Mucosa of rectum (tissue), 2 donors: ENCODE data around the gene KIF18A.
"Not testable (repeated sequence)": the region's sequence is repeated elsewhere in the genome, so short reads cannot be mapped to it uniquely, and the experiment has no call there.

ENCODE experiments used
- H3K27ac ChIP-seq, 2 donors: one replicate each; pipeline ENCODE4 v1.7.0; 2013; ENCODE audit warnings: inconsistent platforms in 2 of 2, low read depth in 2 of 2, low read length in 2 of 2
- H3K27me3 ChIP-seq, 2 donors: one replicate each; pipeline ENCODE4 v1.7.0; 2013; ENCODE audit warnings: low read length in 2 of 2; ENCODE audit not compliant: control insufficient read depth in 2 of 2, insufficient read depth in 2 of 2
- H3K36me3 ChIP-seq, 2 donors: one replicate each; pipeline ENCODE4 v1.7.0; 2013; ENCODE audit warnings: low read length in 2 of 2; ENCODE audit not compliant: control insufficient read depth in 2 of 2, insufficient read depth in 2 of 2
- H3K4me1 ChIP-seq, 2 donors: one replicate each; pipeline ENCODE4 v1.7.0; 2013; ENCODE audit warnings: low read length in 2 of 2, mild to moderate bottlenecking in 1 of 2; ENCODE audit not compliant: control insufficient read depth in 2 of 2, insufficient read depth in 2 of 2
- H3K4me3 ChIP-seq, 2 donors: one replicate each; pipeline ENCODE4 v1.7.0; 2013; ENCODE audit warnings: low read length in 2 of 2
- H3K9ac ChIP-seq, 2 donors: one replicate each; pipeline ENCODE4 v1.7.0; 2013; ENCODE audit warnings: low read length in 2 of 2, low read depth in 1 of 2, mild to moderate bottlenecking in 1 of 2
- H3K9me3 ChIP-seq, 2 donors: one replicate each; pipeline ENCODE4 v1.7.0; 2013; ENCODE audit warnings: low read length in 2 of 2; ENCODE audit not compliant: control insufficient read depth in 2 of 2
- donor health status: healthy.
- donor health status: Normal muscosa, but diverticular disease.

Gene KIF18A

DNA sequence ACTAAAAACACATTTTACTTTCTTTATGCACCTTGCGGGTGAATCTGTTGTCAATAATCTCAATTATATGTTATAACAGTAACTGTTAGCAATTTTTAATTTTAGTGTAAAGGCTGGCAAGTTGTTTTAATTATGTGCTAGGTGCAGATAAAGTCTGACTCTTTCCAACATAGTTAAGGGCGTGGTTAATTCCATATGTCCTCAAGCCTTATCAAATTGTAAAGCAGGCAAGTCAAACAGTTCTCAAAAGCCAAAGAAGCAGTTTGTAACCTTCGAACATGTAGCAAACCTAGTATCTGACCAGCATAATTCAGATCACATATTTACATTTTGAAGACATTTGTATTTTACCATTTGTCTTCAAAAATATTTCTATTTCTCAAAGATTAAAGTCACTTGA, 29.4 kb upstream of the KIF18A start:
- H3K9me3 ChIP-seq: peaks cover 0 to 10% of the 10 kb centered on the region in 2 donors
- no peak overlapping the region for H3K27ac ChIP-seq
- no peaks in the 10 kb centered on the region for H3K27me3 ChIP-seq
- H3K9ac ChIP-seq: no peak overlapping the region
- peaks cover 0 to 13% of the 10 kb centered on the region in 2 donors for H3K36me3 ChIP-seq
- H3K4me3 ChIP-seq: no peak overlapping the region
- H3K4me1 ChIP-seq: no peaks in the 10 kb centered on the region

DNA sequence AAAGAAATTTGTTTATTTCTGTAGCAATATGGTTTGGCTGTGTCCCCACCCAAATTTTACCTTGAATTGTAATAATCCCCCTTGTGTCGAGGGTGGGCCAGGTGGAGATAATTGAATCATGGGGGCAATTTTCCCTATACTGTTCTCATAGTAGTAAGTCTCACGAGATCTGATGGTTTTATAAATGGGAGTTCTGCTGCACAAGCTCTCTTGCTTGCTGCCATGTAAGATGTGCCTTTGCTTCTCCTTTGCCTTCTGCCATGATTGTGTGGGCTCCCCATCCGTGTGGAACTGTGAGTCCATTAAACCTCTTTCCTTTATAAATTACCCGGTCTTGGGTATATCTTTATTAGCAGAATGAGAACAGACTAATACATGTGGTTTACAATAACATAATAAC, 28.2 kb upstream of the KIF18A start:
- H3K36me3 ChIP-seq: peaks cover 0 to 14% of the 10 kb centered on the region in 2 donors
- H3K4me1 ChIP-seq, H3K27me3 ChIP-seq, H3K4me3 ChIP-seq, H3K27ac ChIP-seq, H3K9ac ChIP-seq: not testable (repeated sequence)
- H3K9me3 ChIP-seq: peaks cover 0 to 10% of the 10 kb centered on the region in 2 donors

DNA sequence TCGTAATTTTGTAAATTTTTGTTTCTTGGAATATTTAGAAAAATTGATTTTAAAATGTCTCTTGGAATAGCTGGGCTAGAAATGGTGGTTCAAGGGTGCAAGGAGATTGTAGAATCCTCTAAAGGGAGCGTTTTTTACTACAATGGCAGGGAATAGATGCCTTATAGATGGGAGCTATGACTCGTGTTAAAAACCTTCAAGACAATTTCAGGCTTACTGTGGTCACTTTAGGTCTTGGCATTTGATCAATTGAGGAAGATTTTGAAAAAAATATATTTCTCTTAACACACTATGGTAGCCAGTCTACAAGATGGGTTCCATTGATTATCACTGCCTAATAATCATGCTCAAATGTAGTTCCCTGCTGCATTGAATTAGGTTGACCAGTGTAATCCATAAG, 25.2 kb upstream of the KIF18A start:
- no peaks in the 10 kb centered on the region for H3K4me1 ChIP-seq
- H3K27ac ChIP-seq: no peak overlapping the region
- no peak overlapping the region for H3K4me3 ChIP-seq
- no peaks in the 10 kb centered on the region for H3K9me3 ChIP-seq
- peaks cover 0 to 5% of the 10 kb centered on the region in 2 donors for H3K36me3 ChIP-seq
- H3K9ac ChIP-seq: no peak overlapping the region
- H3K27me3 ChIP-seq: no peaks in the 10 kb centered on the region

DNA sequence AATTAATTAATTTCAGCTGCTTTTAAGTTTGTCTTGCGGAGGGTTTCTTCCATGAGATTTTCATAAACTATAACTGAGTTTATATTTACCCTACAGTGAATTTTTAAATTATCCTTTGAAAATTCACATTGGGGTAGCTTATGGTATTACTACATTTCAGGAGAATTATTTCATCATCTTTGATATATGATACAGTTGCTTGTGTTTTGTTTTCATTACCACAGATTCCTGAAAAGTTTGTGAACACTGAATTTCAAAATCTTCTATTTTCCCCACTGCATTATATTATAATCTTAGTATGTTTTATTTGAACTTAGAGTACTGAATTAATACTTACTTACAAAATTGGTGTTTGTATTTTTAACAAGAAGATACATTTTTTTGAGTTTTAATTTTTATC, 24.6 kb upstream of the KIF18A start:
- H3K27me3 ChIP-seq: no peaks in the 10 kb centered on the region
- no peaks in the 10 kb centered on the region for H3K9me3 ChIP-seq
- no peak overlapping the region for H3K27ac ChIP-seq
- no peak overlapping the region for H3K9ac ChIP-seq
- no peaks in the 10 kb centered on the region for H3K4me1 ChIP-seq
- no peak overlapping the region for H3K4me3 ChIP-seq
- H3K36me3 ChIP-seq: peaks cover 0 to 5% of the 10 kb centered on the region in 2 donors

DNA sequence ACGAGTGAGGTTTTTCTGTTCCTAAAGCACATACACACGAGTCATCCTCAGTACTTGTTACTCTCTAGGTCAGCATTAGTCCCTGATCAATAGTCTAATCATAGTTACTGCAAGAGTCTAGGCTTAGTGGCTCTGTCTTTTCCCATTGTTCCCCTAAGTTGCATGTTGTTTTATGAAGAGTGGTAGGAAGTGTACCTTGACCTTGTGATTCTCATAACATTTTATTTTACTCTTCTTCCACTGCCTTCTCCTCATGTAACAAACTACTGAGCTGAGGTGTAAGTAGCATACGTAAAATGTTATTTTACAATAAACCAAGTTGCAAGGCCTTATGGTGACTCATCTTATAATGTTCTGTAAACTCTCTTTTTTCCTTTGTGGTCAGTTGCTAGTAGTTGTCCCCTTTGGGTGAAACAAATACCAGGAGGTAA, 15.2 kb upstream of the KIF18A start:
- Histone ChIP-seq H3K27ac (no peak overlapping the region), H3K4me3 (no peak overlapping the region), H3K9ac (no peak overlapping the region), H3K36me3 (no peaks in the 10 kb centered on the region), H3K9me3 (no peaks in the 10 kb centered on the region), H3K4me1 (peaks cover 0 to 4% of the 10 kb centered on the region in 2 donors), H3K27me3 (no peaks in the 10 kb centered on the region)

DNA sequence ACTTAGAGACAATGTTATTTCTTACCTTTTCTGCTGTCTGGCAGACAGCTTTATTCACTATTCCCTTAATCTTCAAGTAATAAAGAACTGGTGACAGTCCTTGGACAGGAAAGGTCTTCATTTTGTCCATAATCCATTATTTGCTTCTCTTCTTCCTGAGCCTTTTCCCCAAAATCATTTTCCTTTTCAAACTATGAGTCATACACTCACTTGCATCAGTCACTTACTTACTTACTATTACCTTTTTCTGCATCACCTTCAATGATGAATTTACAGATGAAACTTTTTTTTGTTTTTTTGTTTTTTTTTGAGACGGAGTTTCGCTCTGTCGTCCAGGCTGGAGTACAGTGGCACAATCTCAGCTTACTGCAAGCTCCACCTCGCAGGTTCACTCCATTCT, 9.8 kb upstream of the KIF18A start:
- no peaks in the 10 kb centered on the region for H3K27me3 ChIP-seq
- no peak overlapping the region for H3K27ac ChIP-seq

DNA sequence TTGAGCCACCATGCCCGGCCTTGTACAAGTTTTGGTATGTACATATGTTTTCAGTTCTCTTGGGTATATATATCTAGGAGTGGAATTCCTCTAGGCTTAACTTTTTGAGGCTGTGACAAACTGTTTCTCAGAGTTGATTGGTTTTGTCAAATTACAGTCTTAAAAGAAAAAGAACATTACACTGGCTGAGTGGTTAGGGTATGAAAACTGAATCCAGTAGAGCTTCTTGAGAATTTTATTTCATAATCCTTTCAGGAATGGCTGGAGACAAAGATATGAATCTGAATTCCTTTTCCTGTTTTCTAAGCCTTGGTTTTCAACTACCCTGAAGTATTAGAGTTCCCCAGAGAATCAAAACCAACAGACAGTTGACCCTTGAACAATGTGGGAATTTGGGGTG, 6.8 kb upstream of the KIF18A start:
- Histone ChIP-seq H3K4me1 (peaks cover 2 to 7% of the 10 kb centered on the region in 2 donors), H3K4me3 (no peak overlapping the region), H3K27ac (no peak overlapping the region), H3K27me3 (no peaks in the 10 kb centered on the region), H3K9me3 (no peaks in the 10 kb centered on the region), H3K9ac (no peak overlapping the region), H3K36me3 (peaks cover 4 to 8% of the 10 kb centered on the region in 2 donors)

More for the DNA sequence above, 9.8 kb upstream of the KIF18A start:
- H3K4me1 ChIP-seq: no peaks in the 10 kb centered on the region
- H3K36me3 ChIP-seq: peaks cover 4 to 8% of the 10 kb centered on the region in 2 donors
- no peak overlapping the region for H3K9ac ChIP-seq
- no peak overlapping the region for H3K4me3 ChIP-seq
- no peaks in the 10 kb centered on the region for H3K9me3 ChIP-seq

DNA sequence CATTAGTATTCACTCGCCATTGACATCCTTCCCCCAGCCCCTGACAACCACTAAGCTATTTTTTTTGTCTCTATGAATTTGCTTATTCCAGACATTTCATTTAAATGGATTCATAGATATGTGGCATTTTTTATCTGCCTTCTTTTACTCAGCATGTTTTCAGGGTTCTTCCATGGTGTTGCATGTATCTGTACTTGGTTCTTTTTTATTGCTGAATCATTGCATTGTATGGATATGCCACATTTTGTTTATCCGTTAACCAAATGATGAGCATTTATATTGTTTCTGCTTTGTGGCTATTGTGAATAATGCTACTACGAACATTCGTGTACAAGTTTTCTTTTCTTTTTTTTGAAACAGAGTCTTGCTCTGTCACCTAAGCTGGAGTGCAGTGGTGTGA, 6.2 kb upstream of the KIF18A start:
- Histone ChIP-seq H3K27me3 (no peaks in the 10 kb centered on the region), H3K9ac (no peak overlapping the region), H3K9me3 (no peaks in the 10 kb centered on the region), H3K4me1 (peaks cover 5 to 10% of the 10 kb centered on the region in 2 donors), H3K36me3 (peaks cover 4 to 8% of the 10 kb centered on the region in 2 donors), H3K27ac (no peak overlapping the region), H3K4me3 (no peak overlapping the region)

DNA sequence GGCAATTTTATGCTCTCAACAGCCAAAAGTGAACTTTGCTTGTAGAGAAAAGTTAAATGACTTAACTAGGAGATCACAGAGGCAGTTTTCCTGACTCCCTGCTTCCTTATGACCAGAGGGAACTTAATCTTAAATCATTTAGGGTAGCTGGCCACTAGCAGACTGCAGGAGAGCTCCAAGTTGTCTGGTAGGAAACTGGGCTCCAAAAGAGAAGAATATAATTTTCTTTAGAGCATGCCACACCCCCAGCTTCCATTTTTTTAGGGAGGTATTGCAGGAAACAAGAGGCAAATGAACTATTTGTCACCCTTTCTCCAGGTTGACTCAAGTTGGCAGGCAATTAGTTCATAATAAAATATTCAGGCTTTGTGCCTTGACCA, 2.9 kb upstream of the KIF18A start:
- Histone ChIP-seq H3K36me3 (peaks cover 4 to 8% of the 10 kb centered on the region in 2 donors), H3K27me3 (no peaks in the 10 kb centered on the region), H3K4me1 (peaks cover 14 to 19% of the 10 kb centered on the region in 2 donors), H3K4me3 (peak overlapping the region; percentile 90 to 96), H3K9me3 (no peaks in the 10 kb centered on the region), H3K27ac (peak overlapping the region; percentile 79 to 80), H3K9ac (peak overlapping the region; percentile 87 to 90)

DNA sequence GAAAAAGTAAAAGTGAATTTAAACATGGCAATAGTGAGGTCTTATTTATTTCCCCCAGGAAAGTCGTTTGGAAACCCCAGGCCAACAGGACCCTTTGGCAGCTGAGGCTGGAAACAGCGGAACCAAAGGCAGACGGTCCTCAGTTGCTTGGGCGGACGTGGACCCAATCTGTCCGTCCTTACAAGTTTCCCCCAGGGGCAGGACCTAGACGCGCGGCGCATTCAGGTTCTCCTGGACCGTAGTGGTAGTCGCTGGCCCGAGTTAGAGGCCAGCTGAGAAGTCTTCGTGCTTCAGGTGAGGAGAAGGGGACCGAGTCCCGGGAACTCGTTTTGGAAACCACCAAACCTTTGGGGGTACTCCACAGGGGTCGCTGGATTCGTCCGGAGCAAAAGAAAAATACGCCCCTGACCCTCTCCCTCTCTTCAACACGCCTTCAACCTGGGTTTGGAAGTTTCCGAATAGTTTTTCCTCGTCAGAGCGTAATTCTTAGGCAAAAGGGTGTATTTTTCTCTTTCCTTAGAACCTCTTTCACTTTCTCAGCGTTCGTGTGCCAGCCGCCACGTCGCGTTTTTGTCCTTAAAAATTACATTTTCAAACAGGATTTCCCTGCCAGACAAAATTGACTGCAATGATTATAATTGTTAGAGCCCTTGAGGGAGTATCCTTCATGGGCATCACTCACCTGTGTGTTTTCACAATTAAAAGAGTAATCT, 2.3 kb upstream of the KIF18A start:
- Histone ChIP-seq H3K36me3 (peaks cover 4 to 8% of the 10 kb centered on the region in 2 donors), H3K4me3 (peak overlapping the region; percentile 90 to 96), H3K4me1 (peaks cover 14 to 19% of the 10 kb centered on the region in 2 donors), H3K27me3 (no peaks in the 10 kb centered on the region), H3K9me3 (no peaks in the 10 kb centered on the region), H3K27ac (peak overlapping the region; percentile 79 to 80), H3K9ac (peak overlapping the region; percentile 87 to 90)
